Adrenal gland (tissue), 12 donors: ENCODE results near the gene SOX18. TPM values are rescaled to one million over a fixed set of nuclear protein-coding genes. Genes with fewer than 3 reads are reported as not detected.

ENCODE experiments used
- DNase-seq, 7 donors: peaks; one replicate each; pipeline ENCODE4 v3.0.0-alpha.2; 2019 to 2020
- H3K27ac ChIP-seq, 5 donors: fragments of 200-600 bp; sonication (generic) in 4 of 5; 1 replicate in 3 of 5; 2 replicates in 2 of 5; pipeline versions ENCODE4 v1.5.1 to v1.8.0; 2016 to 2020; ENCODE audit warnings: mild to moderate bottlenecking in 1 of 5
- H3K27me3 ChIP-seq: fragments of 200-600 bp; 2 replicates; pipeline ENCODE4 v1.8.0; 2021
- H3K36me3 ChIP-seq, 2 donors: fragments of 200-600 bp; replicated peaks in 1 of 2; 1 replicate in 1 of 2; 2 replicates in 1 of 2; pipeline versions ENCODE4 v1.5.1 to v1.8.0; 2018 to 2022
- H3K4me1 ChIP-seq, 2 donors: fragments of 200-600 bp; replicated peaks in 1 of 2; 1 replicate in 1 of 2; 2 replicates in 1 of 2; pipeline versions ENCODE4 v1.5.1 to v1.8.0; 2018 to 2021
- H3K4me3 ChIP-seq, 4 donors: fragments of 200-600 bp; sonication (generic) in 3 of 4; one replicate each; pipeline ENCODE4 v1.5.1; 2016 to 2018
- H3K9me3 ChIP-seq, 3 donors: fragments of 200-600 bp; sonication (generic) in 1 of 3; replicated peaks in 1 of 3; 1 replicate in 2 of 3; 2 replicates in 1 of 3; pipeline versions ENCODE4 v1.5.1 to v1.8.0; 2016 to 2021
- CTCF ChIP-seq, 6 experiments: fragments of 450-650 bp in 4 of 6; fragments of 200-600 bp in 2 of 6; sonication (generic) in 1 of 6; IDR thresholded peaks; 1 replicate in 5 of 6; 2 replicates in 1 of 6; pipeline versions ENCODE4 v1.5.1 to v1.8.0; 2016 to 2021; ENCODE audit warnings: antibody characterized with exemption in 6 of 6, mild to moderate bottlenecking in 2 of 6, moderate library complexity in 1 of 6
- POLR2A ChIP-seq, 2 donors: fragments of 450-650 bp; IDR thresholded peaks; one replicate each; pipeline ENCODE4 v1.6.1; 2017; ENCODE audit warnings: antibody characterized with exemption in 2 of 2, mild to moderate bottlenecking in 2 of 2, moderate library complexity in 1 of 2
- WGBS, 4 donors: extraction: QIAGEN DNeasy Blood & Tissue Kit in 2 of 4; methylation state at CpG; one replicate each; pipeline versions ENCODE4 v1.1.5 to v1.1.7; 2013 to 2017; 5-methylcytosine and 5-hydroxymethylcytosine counted together
- intact Hi-C, 2 donors: fragments of 100-400 bp; cut with DNase I; formaldehyde crosslinking; loops; one replicate each; pipeline versions ENCODE4 v1.14.1 to v1.15.0; 2022 to 2023
- polyA plus RNA-seq, 3 donors: library from polyadenylated mRNA; stranded (reverse); fragments of 200-250 nt in 2 of 3; fragments of 350-450 nt in 1 of 3; fragmentation: Illumina TruSeq in 1 of 3; extraction: RNeasy Lipid Tissue Mini Kit (QIAGEN cat#74804) in 1 of 3; gene quantifications; one replicate each; pipeline ENCODE4 v1.2.3, GENCODE V29; 2013 to 2014
- total RNA-seq, 9 donors: library from RNA; depleted of rRNA in 4 of 9; stranded (reverse); fragments of >200 nt in 4 of 9; fragments of 120-200 nt in 1 of 9; fragmentation: NEBNext Ultra II Directional in 1 of 9; extraction: Animal tissue kit (Norgen Biotek cat#: 25700) in 1 of 9; gene quantifications; one replicate each; pipeline versions ENCODE4 v1.1.0 to v1.2.4, GENCODE V29; 2013 to 2023
- donor health status: healthy with polysubstance abuse.
- donor health status: Bipolar disorder and iron deficiency.
- donor health status: DM: yes; HTN: yes; CAD: no.
- donor health status: DM: no; HTN: no; CAD: no.
- donor health status: DM: no; HTN: no; CAD: no.
- donor health status: DM: yes; HTN: yes; CAD: no.

Gene SOX18
- total and polyA plus RNA-seq, 12 donors = 0.59 to 51.0 (median 23.3) TPM

- Histone ChIP-seq H3K36me3 (peaks cover 0 to 52% of the 10 kb centered on the region in 2 donors), H3K4me3 (no peak overlapping the region), H3K27ac (no peak overlapping the region), H3K4me1 (no peaks in the 10 kb centered on the region), H3K27me3 (no peaks in the 10 kb centered on the region), H3K9me3 (no peaks in the 10 kb centered on the region)
- intact Hi-C loops = loop anchor here in 1 of 2 donors (10.0 kb wide), 1 partner anchor 82 kb away; no protein-coding TSS in a partner anchor
- TF ChIP-seq POLR2A (IDR thresholded peaks at IDR 0.05) = no peak
- no peak for TF ChIP-seq CTCF (IDR thresholded peaks at IDR 0.05)
- WGBS, 4 donors = 84 to 93% (median 91%) methylated on average over 25 to 31 of the region's 31 CpGs
- no peak for DNase-seq
These were observed 16.5 kb downstream of the SOX18 start for GRCh38 chr20:64032706-64033624.

DNA sequence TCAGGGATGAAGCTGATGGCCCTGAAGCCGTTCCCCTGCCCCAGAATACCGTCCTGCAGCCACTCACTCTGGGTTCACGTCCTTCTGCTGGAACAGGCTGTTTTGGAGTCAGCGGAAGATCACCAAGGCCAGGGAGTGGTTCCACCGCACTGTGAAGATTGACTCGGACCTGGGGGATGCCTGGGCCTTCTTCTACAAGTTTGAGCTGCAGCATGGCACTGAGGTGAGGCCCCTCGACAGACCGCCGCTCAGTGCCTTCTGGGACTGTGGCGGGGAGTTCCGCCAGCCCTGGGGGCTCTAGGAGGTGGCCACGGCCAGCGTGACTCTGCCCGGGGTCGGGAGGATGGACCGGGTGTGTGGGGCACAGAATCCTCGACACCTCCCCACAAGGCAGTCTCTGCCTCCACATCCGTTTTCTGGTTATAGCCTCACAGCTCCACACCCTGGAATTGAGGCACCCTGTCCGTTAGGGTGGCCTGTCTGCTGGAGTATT lies 17.6 kb downstream of the SOX18 start:
- no peak for DNase-seq
- WGBS, 4 donors = 81 to 92% (median 92%) methylated on average over 8 to 19 of the region's 19 CpGs
- H3K4me1 ChIP-seq = no peaks in the 10 kb centered on the region
- no peak overlapping the region for H3K4me3 ChIP-seq
- no peaks in the 10 kb centered on the region for H3K27me3 ChIP-seq
- intact Hi-C loops = loop anchor here in 1 of 2 donors (10.0 kb wide), 1 partner anchor 83 kb away; no protein-coding TSS in a partner anchor
- H3K9me3 ChIP-seq = no peaks in the 10 kb centered on the region
- H3K36me3 ChIP-seq = peaks cover 0 to 63% of the 10 kb centered on the region in 2 donors
- no peak overlapping the region for H3K27ac ChIP-seq
- TF ChIP-seq POLR2A (IDR thresholded peaks at IDR 0.05) (no peak), CTCF (IDR thresholded peaks at IDR 0.05) (no peak)

DNA sequence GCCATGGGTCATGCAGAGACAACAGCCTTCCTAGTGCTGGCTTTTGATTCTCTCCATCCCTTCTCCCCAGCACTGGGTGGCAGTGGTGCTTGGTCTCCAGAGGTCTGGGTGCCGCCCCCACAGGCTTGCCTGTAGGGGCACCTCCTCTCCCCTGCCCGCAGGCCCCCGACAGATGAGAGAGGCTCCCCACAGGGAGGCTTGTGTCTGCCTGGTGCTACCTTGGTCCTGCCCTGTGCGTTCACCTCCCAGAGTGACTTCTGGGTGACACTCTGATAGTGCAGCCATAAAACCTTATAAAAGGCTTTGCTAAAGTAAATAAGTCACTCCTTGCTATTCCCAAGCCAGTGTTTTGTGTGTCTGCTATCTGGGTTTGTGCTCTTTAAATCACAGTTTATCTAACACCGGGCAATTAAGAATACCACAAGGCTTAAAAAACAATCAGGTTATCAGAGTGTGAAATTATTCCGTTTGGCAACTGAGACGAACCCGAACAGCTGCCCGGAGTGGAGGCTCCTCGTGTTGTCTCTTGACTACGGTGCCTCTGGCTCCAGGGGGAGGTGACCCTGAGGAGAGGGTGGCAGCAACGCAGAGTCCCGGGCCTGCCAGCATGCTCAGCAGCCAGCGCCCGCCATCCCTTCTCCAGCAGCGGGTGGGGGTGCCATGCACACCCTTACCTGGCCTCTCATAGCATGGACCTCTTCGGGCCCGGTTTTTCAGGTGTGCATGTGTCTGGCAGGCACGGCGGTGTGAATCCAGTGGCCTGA lies 18.9 kb downstream of the SOX18 start:
- Histone ChIP-seq H3K27ac (no peak overlapping the region), H3K9me3 (no peaks in the 10 kb centered on the region), H3K36me3 (peaks cover 0 to 76% of the 10 kb centered on the region in 2 donors), H3K4me3 (no peak overlapping the region), H3K27me3 (no peaks in the 10 kb centered on the region), H3K4me1 (no peaks in the 10 kb centered on the region)
- WGBS, 4 donors = 91 to 95% (median 93%) methylated on average over 11 to 20 of the region's 20 CpGs
- no peak for DNase-seq
- intact Hi-C loops = loop anchor here in 1 of 2 donors (10.0 kb wide), 1 partner anchor 84 kb away; no protein-coding TSS in a partner anchor
- TF ChIP-seq CTCF (IDR thresholded peaks at IDR 0.05) = no peak
- no peak for TF ChIP-seq POLR2A (IDR thresholded peaks at IDR 0.05)
